GM12874 (cell line): ENCODE measurements around the gene ADGRB2.

Source experiments
- TF ChIP-seq, protein P1 (sequence below): IDR thresholded peaks from 2 replicates; pipeline ENCODE4 v1.5.1; 2011; ENCODE audit warnings: low read depth, mild to moderate bottlenecking, control low read depth, low read length, moderate library complexity; ENCODE audit not compliant: insufficient read depth

ADGRB2 gene

DNA sequence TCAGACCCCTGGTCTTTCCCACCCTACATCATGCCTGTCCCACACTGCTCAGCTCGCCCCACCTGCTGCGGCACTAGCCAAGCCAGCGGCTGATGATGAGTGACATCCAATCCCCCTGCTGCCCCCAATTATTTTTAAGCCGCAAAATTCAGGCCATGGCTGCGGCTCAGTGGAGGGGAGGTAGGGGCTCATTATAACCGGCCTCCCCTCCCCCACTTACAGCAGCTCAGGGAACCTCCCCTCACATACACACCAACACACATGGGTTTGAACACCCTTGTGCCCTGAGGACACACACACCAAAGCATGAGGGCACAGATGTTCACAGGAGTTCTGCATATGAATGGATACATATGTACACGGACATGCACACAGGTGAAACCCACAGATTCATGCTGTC lies 5.3 kb downstream of the ADGRB2 start:
- TF ChIP-seq, protein P1, sequence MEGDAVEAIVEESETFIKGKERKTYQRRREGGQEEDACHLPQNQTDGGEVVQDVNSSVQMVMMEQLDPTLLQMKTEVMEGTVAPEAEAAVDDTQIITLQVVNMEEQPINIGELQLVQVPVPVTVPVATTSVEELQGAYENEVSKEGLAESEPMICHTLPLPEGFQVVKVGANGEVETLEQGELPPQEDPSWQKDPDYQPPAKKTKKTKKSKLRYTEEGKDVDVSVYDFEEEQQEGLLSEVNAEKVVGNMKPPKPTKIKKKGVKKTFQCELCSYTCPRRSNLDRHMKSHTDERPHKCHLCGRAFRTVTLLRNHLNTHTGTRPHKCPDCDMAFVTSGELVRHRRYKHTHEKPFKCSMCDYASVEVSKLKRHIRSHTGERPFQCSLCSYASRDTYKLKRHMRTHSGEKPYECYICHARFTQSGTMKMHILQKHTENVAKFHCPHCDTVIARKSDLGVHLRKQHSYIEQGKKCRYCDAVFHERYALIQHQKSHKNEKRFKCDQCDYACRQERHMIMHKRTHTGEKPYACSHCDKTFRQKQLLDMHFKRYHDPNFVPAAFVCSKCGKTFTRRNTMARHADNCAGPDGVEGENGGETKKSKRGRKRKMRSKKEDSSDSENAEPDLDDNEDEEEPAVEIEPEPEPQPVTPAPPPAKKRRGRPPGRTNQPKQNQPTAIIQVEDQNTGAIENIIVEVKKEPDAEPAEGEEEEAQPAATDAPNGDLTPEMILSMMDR, result no peak

DNA sequence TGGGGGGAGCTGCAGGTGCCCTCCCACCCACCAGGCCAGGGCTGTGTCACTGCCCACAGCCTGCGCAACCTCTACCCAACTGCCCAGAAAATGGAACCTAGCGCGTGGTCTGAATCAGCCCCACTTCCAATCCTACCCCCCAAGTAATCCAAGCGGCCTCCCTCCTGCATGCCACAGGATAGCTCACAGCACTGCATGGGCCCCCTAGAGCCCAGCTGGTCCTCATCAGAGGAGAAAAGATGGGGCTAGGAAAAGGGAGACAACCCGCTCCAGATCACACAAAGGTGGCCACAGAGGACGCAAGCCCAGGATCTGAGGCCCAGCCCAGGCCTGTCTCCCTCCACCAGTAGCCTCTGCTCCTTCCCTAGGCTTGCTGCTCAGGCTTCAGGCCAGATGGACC lies 6.2 kb downstream of the ADGRB2 start:
- TF ChIP-seq, protein P1, result no peak

DNA sequence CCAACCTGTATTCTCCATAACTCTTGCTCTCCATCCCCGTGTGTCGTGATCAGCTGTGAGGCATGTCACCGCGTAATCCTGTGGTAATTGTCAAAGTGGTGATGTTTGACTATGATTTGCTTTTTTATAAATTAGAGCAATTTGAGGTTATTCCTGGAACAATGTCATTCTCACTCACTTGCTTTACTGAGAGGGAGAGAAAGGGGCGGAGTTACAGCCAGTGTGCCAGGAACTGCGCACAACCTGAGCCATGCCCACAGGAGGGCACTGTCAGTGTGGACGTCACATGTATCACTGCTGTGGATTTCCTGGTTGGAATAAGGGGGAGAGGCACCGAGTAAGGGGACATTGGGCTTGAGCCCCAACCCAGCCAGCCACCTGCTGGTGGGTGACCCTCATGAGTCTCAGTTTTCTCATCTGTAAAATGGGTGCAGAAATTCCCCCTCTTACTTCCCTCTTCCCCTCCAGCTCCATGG lies 6.9 kb downstream of the ADGRB2 start:
- TF ChIP-seq, protein P1, result peak; percentile 20; the same call in 1 of the 2 replicates

DNA sequence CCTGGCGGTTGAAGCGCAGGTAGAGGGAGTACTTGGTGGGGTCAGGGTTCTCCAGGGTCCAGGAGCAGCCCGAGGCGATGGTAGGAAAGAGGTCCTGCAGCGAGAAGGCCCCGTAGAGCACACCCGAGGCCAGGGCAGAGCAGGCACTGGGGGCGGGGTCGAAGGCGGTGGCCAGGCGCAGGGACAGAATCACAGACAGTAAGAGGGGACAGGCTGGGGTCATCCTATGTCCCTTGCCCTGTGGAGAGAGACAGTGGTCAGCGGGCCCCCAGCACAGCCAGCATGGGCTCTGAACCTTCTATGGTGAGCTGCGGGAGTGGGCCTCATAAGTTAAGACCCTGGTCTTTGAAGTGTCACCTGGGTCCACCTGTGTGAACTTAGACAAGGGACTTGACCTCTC lies 7.6 kb downstream of the ADGRB2 start:
- TF ChIP-seq, protein P1, result no peak

DNA sequence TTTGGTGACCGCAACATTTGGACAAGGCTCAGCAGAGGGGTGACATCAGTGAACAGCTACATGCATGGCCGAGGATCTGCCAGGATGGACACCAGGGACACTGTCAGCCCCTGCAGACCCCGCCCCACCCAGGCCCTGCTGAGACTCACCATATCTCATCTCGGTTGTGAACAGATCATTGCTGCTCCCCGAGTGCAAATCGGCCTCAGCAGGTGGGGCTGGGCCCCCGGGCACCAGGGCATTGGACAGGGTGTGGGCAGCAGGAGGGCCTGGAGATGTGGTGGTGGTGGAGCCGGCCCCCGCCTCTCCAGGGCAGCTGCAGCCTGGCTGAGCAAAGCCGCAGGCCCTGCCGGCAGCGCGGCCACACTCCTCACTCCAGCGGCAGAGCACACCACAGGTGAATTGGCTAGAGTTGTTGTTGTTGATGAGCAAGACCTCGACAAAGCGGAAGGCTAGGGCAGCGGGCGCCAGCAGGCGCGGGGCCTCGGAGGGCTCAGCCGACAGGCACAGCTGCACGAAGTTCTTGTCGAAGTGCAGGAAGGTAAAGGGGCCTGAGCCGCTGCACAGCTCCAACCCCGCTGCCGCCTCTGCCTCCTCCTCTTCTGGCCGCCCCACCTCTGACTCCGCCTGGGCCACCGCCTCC lies 8.2 kb downstream of the ADGRB2 start:
- TF ChIP-seq, protein P1, result no peak

DNA sequence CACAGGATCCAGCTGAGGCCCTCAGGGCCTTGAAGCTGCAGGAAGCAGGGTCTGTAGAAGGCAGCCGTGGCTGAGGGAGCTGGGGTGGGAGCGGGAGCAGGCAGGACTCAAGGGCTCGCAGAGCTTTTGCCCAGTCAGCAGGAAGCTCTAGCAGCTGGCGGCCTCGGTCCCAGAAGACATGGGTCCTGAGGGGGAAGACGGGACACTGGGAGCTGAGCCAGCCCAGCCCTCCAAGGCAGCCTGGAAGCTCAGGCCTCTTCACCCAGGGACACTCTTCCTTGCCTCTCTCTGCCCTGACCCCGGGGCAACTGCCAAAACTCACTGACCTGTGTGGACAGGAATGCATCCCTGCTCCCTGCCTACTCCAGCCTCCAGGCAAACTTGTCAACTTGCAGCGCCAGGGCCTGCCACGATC lies 8.9 kb downstream of the ADGRB2 start:
- TF ChIP-seq, protein P1, result no peak

DNA sequence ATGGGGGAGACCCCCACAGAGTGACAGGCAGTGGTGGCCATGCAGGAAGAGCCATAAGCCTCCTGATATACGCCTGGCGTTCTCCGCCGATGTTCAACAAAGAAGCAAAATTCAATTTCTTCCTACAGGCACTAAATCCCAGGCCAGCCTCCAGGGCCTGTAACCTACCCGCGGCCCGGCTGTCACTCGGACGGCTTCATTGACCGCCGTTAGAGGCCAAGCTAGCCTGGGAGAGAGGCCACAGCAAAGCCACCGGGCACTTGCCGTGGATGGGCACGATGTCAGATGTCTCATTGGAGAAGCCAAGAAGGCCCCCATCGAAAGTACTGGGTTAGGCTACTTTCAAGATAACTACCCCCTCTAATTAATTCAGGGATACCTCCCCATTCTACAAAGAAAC lies 9.7 kb downstream of the ADGRB2 start:
- TF ChIP-seq, protein P1, result no peak
